Left renal pelvis (tissue), 4 donors: ENCODE data around the gene NLRP1. TPM values are rescaled to one million over a fixed set of nuclear protein-coding genes. Genes with fewer than 3 reads are reported as not detected.
"Not testable (repeated sequence)": the region's sequence is repeated elsewhere in the genome, so short reads cannot be mapped to it uniquely, and the experiment has no call there.

Experiments
- DNase-seq, 4 donors: peaks; one replicate each; pipeline ENCODE4 v3.0.0-alpha.2; 2013; ENCODE audit warnings: low read depth in 4 of 4, low spot score in 3 of 4
- polyA plus RNA-seq, 4 donors: library from polyadenylated mRNA; unstranded; fragments of 120-200 nt; gene quantifications; one replicate each; pipeline ENCODE4 v1.2.1, GENCODE V29; 2013; ENCODE audit not compliant: insufficient read length in 4 of 4

Gene NLRP1
- polyA plus RNA-seq, 4 donors = 42.8 to 54.0 (median 50.0) TPM

DNA sequence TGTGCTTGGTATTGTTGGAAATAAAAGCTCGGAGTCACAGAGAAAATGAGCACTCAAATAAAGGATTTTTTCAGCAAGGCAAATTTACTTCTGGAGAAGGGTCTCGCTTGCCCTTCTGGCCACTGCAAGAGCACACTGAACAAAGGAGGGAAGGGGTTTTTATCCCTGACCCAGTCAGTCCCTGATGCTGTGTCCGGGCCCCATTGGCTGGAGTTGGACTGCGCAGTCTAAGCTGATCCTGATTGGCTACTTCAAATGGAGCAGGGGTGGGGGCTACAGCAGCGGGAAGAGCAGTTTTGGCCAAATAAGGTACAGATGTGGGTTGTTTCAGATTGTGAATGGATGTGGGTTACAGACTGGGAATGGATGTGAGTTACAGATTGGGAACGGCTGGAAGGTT is 4.3 kb upstream of the NLRP1 start:
- no peak for DNase-seq

DNA sequence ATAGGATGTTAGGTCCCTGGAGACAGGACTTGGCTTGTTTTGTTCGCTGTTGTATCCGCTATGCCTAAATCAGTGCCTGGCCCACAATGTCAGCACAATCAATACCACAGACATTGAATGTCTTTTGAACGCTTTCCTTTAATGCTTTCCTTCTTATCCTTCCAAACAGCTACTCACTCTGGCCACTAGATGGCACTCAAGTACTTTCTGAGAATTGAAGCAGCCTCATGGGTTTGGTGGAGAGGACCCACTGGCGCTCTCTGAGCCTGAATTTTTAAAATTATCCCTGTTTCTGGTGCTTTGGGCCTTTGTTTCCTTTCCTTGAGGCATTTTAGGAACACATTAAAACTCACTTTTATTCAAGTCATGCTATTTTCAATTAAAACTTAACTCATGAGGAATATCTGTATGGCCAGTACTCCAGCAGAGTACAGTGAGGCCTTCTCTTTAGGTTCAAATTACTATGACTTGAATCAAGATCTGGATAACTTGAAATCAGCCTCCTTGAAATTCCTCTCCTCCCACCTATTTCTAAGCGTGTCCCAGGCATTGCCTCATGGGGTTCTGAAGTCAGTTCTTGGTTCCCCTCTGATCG is 3.2 kb upstream of the NLRP1 start:
- DNase-seq = peak in 2 of 4 donors; percentile 57 to 62

DNA sequence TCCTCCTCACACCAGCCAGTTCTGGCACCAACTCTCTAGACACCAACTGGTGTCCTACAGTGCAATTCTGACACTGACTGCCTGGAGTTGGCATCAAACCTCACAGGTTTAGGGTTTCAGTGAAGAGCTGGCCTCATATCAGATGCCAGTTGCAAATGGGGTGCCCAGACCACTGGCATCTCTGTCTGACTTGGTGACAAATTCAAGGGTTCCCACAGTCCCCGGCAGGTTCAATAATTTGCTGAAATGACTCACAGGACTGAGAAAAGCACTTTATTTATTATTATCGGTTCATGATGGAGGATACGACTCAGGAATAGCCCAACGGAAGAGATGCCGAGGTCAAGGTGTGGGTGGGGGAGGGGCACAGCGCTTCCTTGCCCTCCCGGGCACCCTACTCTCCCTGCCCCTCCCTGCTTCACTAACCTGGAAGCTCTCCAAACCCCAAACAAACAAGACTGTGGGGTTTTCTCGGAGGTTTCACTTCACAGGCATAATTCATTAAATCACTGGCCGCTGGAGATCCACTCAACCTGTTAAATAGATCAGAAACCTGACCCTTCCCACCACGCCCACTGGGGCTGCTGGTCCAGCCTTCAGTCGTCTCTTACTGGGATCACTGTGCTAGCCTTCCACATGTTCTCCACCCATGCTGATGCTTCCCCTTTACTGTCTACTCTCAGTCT is 1.7 kb upstream of the NLRP1 start:
- DNase-seq = no peak

DNA sequence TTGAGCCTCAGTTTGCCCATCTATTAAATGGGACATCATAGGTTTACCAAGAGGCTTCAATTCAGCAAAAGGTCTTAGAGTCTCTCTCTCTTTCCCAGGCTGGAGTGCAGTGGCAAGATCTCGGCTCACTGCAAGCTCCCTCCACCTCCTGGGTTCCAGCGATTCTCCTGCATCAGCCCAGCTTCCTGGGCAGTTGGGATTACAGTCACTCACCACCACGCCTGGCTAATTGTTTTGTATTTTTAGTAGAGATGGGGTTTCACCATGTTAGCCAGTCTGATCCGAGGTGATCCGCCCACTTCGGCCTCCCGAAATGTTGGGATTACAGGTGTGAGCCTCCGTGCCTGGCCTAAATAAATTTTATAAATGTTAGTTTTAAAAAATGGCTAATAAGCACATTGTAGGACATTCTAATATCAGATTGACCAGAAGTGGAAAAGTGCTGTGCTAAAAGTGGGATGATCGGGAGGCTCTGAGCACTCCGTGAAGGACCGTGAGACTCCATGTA is 1.0 kb upstream of the NLRP1 start:
- DNase-seq = no peak

DNA sequence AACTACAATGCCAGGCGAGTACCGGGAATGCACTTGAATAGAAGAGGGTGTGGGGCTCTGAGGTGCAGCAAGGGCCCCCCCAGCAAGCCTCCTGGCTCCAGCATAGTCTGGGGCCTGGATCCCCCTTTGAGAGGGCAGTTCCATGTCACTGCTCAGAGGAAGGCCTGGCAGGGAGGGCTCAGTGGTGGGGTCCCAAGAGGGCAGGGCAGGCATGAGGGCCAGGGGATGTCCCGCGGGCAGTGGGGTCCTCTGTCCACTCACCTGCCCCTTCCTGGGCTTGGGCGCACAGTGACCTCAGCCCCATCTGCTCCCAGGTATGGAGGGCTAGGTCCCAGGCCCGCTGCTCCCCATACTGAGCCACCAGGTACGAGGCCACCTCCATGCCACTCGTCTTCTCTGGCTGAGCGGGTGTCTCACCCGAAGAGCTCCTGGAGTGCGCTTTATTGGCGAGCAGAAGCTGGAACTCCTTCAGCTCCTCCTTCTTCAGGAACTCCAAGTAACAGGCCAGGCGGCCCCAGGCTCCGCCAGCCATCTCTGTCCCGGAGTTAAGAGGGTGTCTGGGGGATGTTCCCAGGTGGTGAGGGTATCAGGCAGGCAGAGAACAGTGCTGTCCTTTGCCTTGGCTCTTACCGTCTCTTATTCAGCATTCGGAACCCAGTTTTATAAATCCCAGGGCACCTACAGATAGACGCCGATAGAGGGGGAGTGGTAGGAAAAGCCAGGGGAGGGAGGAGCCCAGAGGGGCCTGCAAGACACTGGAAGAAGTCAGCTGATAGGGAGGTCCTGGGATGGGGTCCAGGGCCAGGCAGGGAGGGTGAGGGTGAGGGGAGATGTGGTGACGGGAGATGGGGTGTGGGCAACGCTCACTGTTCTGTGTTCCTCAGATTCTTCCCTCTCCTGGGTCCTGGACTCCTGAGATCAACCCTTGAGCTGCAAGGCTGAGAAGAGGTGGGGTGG is 605 bp downstream of the NLRP1 start:
- no peak for DNase-seq

DNA sequence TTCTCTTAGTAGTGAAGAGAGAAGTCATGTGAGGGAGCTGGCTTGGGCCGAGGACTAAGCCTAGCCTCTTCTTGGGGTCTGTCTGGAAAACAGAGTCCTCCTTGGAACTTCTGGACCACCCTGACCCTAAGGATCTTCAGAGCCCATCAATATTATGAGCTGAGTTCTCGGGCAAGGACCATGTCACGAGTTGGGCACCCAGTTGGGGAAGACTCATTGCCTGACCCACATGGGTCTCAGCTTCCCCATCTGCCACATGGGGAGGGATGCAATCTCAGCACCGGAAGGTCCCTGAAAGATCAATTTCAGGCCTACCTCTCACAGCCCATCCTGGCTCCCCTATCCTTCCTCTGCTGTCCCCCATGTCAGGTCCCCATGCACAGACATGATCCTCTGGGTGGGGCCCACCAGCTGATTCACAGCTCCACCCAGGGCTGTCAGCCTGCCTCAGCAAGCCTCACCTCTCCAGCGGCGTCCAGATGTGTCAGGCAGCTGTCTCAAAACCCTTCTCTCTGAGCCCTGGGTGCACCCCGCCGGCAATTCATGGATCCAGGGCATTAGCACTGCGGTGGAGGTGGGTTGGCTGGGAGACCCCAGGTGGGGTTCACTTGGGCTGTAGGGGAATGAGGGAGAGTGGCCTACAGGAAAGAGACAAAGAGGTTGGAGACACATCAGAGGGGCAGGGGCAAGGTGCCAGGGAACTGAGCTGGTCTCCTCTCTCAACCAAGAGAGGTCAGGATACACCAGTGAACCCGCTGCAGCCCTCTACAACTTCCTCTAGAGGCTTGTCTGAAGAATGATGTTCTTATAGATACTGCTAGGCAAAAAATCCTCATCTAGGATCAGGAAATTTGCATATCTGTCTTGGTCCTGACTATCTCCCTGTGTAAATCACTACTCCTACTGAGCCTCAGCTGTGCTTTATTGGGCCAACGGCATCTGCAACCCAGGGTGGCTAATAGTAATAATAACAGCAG is 1.8 kb downstream of the NLRP1 start:
- DNase-seq = no peak

DNA sequence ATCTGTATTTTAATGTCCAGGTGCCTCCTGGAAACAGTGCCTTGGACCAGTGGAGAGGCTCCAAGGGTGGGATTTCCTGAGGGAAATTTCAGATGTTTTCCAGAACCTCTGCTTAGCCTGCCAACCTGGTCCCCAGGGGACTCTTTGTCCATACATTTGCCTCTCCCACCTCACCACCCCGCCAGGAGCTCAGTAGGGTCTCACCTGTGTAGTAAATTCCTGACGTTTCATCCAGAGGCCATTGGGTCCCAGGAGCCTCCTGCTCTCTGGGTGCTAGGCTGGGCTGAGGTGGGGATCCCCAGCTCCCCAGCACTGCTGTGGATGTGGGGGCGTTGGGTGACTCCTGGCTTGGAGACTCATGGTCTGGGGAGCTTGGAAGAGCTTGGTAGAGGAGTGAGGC is 2.7 kb downstream of the NLRP1 start:
- no peak for DNase-seq

DNA sequence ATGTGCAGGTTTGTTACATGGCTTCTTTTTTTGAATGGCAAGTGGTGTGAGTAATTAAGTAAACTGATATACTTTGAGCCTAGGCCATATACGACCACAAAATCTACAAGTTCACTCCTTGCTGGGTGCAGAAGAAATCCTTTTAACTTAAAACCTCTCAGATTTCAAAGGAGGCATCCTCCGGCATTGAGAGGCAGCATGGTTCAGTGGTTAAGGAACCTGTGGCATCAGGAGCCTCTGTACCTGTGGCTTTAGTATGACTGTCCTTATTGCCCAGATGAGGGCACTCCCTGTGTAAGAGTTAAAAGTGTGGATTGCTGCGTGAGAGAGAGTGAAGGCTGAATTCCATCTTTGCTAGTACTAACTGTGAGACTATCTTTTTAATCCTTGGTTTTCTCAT is 3.3 kb downstream of the NLRP1 start:
- DNase-seq = no peak

DNA sequence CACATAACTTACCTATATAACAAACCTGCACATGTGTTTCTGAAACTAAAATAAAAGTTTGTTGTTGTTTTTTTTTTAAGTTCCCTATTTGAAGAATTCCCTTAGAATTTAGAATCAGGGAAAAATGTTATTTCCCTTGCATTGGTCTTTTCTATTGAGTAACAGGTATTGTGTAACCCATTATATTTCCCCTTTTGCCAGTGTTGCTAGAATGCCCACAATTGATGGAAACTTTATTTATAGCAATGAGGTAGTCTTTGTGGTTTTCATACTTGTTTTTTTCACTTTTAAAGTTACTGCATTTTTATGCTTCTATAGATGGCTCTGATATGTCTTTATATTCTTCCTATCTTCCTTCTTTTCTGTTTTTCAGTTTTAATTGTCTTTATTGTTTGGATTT is 3.9 kb downstream of the NLRP1 start:
- no peak for DNase-seq

DNA sequence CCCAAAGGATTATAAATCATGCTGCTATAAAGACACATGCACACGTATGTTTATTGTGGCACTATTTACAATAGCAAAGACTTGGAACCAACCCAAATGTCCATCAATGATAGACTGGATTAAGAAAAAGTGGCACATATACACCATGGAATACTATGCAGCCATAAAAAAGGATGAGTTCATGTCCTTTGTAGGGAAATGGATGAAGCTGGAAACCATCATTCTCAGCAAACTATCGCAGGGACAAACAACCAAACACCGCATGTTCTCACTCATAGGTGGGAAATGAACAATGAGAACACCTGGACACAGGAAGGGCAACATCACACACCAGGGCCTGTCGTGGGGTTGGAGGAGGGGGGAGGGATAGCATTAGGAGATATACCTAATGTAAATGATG is 5.5 kb downstream of the NLRP1 start:
- not testable (repeated sequence) for DNase-seq

DNA sequence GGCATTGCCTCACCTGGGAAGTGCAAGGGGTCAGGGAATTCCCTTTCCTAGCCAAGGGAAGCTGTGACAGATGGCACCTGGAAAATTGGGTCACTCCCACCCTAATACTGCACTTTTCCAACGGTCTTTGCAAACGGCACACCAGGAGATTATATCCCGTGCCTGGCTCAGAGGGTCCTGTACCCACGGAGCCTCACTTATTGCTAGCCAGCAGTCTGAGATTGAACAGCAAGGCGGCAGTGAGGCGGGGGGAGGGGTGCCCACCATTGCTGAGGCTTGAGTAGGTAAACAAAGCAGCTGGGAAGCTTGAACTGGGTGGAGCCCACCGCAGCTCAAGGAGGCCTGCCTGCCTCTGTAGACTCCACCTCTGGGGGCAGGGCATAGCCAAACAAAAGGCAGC is 11.3 kb downstream of the NLRP1 start:
- not testable (repeated sequence) for DNase-seq

DNA sequence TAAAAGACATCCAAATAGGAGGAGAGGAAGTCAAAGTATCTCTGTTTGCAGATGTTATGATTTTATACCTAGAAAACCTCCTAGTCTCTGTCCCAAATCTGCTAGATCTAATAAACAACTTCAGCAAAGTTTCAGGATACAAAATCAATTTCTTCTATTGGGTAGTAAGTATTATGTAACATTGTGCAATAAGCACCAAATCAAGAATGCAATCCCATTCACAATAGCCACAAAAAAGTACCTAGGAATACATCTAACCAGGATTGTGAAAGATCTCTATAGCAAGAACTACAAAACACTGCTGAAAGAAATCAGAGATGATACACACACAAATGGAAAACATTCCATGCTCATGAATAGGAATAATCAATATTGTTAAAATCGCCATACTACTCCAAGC is 13.0 kb downstream of the NLRP1 start:
- no peak for DNase-seq

DNA sequence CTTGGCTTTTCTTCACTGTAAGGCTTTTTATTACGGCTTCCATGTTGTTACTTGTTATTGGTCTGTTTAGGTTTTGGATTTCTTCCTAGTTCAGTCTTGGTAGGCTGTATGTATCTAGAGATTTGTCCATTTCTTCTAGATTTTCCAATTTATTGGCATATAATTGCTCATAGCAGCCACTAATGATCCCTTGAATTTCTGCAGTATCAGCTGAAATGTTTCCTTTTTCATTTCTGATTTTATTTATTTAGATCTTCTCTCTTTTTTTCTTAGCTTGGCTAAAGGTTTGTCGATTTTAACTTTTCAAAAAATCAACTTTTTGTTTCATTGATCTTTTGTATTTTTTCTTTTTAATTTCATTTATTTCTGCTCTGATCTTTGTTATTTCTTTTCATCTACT is 18.5 kb downstream of the NLRP1 start:
- no peak for DNase-seq

DNA sequence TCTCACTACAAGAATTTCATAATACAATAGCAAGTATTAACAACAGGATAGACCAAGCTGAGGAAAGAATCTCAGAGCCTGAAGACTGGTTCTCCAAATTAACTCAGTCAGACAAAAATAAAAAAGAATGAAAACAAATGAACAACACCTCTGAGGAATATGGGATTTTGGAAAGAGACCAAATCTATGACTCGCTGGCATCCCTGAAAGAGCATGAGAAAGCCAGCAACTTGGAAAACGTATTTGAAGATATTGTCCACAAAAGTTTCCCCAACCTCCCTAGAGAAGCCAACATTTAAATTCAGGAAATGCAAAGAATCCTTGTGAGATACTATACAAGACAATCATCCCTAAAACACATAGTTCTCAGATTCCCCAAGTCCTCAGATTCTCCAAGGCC is 20.9 kb downstream of the NLRP1 start:
- DNase-seq = no peak

DNA sequence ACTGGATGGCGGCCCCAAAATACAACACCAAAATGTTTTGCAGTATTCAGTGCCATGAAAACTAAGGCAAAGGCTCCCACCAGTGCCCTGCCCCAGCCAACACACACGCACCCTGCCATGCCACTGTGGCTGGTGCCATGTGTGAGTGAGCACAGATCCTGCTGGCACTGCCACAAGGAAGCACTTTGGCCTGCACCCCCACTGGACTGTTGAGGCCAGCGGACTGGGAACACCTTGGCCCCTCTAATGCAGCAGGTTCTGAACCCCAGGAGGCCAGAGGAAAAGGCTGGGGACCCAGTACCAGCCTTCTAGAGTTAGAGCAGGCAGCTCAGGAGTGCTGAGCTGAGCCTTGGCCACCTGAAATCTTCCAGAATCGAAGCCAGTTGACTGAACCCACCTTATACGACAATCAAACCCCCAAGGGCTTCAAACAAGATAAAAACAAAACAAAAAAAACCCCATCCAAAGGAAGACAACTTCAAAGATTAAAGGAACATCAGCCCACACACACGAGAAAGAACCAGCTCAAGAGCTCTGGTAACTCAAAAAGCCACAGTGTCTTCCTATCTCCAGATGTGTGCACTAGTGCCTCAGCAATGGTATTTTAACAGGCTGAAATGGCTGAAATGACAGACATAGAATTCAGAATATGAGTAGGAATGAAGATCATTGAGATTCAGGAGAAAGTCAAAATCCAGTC is 21.5 kb downstream of the NLRP1 start:
- DNase-seq = no peak

DNA sequence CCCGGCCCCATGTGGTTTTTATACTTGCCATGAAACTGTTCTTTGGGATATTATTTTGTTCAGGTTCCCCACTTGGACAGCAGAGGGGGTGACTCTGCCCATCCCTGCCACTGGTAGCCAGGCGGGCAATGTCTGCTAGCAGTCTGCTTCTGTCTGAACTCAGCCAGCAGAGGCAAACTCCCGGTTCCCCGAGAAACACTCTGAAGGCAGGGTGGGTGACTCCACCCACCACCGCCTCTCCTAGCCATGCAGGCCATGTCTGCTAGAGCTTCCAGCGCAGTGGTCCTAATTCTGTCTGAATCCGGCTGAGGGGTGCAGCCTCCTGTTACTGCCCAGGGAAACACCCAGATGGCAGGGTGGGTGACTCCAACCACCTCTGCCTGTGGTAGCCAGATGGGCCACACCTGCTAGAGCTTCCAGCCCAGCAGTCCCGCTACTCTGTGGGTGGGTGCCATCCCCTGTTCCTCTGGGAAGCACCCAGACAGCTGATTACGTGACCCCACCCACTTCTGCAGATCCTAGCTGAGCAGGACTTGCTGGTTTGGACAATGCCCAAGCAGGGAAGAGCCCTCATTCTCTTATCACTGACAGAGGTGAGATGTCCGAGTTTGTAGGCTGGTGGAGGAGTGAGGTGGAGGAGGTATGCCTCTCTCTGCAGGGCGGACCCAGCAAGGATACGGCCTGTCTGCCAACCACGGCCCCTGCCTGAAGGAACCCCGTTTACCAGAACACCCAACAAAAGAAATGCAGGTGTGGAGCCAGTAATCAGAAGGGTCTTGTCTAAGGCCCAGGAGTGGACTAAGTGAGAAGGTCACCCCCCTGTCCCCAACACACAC is 22.4 kb downstream of the NLRP1 start:
- no peak for DNase-seq

DNA sequence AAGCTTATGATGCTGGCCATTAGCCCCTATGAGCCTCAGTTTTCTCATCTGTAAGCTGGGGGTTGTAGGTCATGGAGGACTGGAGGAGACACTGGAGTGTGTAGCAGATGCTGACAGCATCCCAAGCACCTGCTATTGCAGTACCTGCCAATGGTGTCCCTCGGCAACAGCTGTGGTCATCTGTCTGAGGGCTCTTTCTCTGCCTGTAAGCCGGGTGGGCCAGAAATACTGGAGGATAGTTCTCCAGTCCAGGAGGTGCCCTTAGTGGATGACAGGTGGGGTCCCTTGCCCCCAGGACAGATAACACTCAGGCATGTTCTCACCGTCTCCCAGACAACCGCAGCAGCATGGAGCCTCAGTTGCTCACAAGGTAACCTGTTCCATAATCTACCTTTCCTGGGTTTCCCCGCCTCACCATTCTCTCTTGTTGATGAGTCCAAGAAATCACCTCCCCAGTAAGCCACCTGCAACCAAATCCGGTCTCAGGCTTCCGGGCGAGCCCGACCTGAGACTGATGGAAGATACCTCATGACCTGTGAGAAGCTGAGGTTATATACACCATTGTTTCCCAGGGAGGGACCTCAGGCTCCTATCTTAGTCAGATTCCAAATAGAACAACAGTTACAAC is 23.8 kb downstream of the NLRP1 start:
- no peak for DNase-seq
